NCI-H69 (cell line): ENCODE measurements around the gene AMBRA1.

Source experiments
- DNase-seq: peaks from one replicate; lab custom pipeline; 2025; lab: John Stamatoyannopoulos, UW

Gene AMBRA1

DNA sequence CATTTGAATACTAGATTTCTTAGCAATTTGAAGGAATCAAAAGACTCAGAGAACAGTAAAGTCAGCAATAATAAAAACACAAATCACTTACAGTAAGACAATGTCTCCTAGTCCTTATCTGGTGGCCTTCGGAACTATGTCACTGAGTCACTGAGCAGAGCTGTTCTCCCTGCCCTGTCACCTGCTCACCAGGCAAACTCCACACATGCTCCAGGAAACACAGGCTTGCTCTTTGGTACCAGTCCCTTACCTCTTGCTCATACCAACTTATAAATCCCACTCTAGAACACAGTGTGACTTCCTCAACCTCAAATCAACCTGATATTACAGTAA, 121.2 kb downstream of the AMBRA1 start:
- DNase-seq: no peak

DNA sequence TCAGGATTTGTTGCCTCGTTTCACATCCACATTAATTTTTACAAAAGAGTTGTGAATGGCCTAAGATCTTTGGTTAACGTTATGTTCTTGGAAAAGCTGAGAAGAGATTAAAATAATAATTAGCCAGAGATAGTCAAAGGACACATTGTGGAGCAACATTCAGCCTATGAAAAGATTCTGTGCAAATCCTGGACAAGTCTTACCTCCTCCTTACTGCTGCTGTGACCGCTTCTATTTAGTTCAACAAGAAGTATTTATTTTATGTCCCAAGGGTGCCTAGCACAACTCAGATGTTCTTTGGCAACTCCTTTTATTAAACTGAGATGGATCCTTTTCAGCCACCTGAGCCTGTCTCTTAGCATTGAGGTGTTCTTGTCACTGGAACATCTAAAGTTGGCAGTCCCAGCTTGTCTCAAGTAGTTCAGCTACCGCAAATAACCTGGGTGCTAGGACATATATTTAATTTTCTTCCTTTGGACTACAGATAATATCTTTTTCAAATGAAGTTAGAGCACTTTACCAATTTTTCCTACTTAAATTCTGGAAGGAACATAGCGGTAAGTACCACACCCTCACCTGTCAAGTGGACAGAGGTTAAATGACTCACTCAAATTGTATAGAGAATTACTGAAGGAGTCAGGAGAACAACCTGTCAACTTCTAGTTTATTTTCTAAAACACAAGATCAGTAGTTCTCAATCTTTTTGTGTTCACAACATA, 121.7 kb downstream of the AMBRA1 start:
- DNase-seq: no peak

DNA sequence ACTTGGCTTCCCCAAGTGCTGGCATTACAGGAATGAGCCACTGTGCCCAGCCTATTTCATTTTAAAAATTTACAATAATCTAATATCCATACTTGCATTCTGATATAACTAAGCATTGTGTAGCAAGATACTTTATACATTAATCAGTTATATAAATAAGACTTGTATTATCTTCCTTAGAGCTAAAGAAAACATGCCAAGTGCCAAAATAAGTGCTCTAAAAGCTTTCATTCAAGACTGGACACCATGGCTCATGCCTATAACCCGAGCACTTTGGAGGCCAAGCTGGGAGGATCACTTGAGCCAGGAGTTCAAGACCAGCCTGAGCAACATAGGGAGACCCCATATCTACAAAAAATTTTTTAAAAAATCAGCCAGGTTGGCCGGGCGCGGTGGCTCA, 123.9 kb downstream of the AMBRA1 start:
- DNase-seq: no peak

DNA sequence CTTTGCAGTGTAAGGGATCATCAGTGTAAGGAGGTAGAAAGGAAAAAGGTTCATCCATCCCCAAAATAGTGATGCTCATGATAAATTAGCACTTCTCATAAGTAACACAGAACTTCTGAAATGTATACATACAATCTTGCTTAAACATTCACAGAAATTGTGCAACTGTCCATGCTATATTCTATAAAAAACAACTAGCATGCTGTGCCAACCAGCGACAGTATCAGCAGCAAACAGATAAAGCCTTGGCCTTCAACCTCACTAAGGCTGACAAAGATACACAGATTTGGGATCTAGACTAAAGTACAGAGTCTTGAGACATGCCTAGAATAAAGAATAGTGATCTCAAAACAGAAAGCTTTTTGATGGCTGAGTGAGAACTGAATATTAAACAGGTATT, 128.1 kb downstream of the AMBRA1 start:
- DNase-seq: no peak

DNA sequence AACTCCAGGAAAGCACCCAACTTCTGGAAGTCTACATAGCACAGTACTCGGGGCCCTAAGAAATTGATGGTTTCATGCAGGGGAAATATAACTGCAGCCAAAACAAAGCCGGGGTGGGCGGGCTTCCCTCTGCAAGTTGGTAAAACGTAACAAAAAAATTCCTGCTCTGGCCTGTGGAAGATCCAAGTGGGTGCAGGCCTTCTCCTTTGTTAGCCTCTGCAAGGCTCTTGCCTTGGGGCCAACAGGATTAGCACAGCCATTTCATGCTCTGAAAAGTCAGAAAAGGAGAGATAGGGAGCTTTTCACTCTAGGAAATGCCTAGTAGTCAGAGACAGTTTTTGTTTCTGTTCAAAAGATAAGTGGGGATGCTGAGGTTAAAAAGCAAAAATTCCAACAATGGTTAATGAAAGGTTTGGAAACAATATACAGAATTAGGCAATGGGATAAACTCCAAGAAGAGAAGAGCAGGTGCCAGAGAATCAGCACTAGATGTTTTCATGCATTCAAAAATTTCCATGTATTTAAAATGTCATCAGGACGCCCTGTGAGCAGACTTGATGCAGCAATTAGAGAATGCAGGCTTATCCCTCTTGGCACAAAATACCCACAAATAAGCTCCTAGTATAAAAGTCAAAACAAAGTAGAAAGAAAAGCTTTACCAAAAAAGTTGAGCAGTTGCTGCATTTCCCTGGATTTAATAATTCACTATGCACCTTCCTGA, 130.0 kb downstream of the AMBRA1 start:
- DNase-seq: no peak

DNA sequence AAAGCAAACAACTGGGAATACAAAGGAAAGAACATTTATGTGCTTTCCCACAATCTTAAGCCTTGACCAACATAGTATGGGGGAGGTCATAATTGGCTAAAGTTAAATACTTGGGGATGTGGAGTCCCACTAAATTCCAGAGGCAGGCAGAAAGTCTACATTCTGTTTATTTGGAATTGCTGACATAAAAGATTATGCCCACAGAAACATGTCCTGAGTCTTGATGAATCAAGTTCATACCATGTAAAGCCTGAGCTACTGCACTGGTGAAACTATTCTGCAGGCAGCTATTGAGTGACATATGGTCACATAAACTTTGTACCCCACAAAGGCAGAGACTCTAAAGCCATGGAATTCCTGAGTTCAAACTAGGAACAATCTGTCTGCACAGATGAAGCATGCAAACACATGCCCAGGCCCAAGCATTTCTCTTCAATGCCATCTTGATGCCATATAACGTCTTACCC, 132.3 kb downstream of the AMBRA1 start:
- no peak for DNase-seq

DNA sequence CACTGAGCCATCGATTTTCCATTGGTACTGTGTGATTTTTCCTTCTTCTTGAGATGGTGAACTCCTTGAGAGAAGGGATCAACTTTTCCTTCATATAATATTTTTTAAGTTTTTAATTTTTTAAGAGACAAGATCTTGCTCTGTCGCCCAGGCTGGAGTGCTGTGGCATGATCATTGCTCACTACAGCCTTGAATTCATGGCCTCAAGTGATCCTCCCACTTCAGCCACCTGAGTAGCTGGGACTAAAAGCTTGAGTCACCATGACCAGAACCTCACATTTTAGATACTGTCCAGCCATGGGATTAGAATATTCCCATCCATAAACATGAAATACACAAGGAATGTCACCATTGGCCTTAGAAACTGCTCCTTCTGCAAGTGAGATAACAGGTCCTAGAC, 135.3 kb downstream of the AMBRA1 start:
- DNase-seq: no peak

DNA sequence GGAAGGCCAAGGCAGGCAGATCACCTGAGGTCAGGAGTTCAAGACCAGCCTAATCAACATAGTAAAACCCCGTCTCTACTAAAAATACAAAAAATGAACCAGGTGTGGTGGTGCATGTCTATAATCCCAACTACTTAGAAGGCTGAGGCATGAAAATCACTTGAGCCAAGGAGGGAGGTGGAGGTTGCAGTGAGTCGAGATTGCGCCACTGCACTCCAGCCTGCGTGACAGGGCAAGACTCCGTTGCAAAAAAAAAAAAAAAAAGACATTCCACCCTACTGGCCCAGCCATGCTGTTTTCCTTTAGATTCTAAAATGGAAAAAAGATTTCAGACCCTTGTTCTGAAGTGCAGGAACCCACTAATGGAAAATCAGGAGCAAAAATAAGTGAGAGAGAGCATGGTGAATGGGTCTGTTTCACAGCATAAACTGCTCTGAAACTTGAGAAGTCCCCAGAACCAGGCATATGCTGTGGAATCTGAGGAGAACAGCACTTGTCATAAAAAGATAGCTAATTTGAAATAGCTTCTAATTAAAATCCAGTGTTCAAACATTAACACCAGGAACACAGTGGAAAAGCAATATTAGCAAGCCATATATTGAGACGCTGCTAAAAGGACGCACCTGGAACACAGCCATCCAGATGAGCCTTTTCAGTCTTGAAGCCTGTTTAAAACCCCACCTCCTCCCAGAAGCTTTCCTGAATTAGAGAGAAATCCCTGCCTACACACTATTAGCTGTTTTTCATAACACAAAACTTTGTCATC, 136.0 kb downstream of the AMBRA1 start:
- DNase-seq: peak; percentile 61

DNA sequence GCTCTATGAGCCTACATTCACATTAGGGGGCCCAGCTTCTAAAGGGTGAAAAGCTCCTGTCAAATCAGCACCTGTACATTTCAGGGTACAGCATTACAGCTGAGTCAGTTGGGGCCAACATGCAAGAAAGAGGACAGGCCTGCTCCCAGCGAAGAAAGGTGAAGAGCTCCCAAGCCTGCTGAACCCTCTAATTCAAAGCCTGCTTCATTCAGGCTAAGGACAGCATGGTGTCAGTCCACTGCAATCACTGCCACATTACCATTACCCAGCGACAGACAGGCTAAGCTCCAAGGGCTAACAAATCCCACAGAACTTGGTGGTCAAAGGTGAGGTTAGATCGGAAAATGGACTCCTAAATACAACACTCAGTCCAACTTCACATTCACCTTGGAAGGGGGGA, 136.8 kb downstream of the AMBRA1 start:
- peak; percentile 46 for DNase-seq

DNA sequence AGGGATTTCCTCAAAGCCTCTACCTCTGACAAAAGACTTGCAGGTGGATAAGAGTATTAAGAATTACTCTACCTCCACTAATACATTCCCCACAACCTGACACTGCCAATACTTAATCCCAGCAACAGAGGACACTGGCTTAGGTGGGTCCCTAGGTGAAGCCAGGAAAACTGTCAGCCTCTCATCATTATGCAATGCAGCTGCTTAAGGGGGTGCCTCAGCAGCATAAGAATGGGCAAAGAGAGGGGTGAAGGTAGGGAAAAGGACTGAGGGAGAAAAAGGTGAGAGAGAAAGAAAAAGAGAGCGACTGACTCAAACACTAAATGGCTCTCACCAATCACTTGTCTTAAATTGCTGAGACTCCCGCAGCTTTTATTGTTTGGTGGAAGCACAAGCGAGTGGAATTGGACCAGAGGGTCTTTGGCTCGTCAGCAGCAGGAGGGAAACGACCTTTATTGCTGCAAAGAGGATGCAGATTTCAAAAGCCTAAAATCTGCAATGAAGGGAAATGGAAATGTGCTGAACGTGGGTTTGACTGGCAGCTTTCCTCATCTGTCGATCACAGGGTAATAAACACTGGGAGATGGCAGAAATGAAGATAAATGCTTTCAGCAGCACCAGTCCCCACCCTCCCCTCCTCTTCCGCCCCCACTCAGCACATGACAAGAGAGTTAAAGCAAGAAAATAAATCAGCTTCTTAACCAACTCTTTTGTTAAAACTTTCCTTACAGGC, 137.4 kb downstream of the AMBRA1 start:
- DNase-seq: peak; percentile 66

DNA sequence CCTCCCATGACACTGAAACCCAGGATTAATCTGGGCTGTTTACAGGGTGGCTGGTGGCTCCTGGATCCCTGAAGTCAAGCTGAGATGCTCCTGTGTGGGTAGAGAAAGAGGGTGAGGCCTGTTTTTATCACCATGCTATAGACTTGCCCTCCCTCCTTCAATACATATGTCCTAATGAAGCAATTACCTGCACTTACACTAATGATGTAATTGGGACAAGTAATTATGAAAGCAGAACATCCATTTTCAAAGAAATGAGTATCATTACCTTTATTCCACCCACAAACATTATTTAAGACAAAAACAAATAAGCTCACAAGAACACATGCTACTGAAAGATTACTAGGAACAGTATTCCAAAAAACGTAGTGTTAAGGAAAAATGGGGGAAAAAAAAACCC, 138.0 kb downstream of the AMBRA1 start:
- DNase-seq: peak; percentile 82

DNA sequence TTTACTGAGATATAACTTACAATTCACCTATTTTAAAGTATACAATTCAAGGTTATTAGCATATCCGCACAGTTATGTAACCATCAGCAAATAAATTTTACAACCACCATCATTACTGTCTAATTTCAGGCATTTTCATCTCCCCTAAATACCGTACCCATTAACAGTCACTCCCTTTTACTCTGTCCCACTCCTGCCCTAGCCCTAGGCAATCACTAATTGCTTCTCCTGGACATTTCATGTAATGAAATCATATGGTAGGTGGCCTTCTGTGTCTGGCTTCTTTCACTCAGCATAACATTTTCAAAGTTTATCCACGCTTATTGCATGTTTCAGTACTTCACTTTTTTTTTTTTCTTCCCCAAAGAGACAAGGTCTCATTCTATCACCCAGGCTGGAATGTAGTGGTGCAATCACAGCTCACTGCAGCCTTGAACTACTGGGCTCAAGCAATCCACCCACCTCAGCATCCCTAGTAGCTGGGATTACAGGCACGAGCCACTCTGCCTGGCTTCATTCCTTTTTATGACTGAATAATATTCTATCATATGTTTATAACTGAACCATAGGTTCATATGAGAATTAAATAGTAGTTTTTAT, 140.8 kb downstream of the AMBRA1 start:
- DNase-seq: peak; percentile 77

DNA sequence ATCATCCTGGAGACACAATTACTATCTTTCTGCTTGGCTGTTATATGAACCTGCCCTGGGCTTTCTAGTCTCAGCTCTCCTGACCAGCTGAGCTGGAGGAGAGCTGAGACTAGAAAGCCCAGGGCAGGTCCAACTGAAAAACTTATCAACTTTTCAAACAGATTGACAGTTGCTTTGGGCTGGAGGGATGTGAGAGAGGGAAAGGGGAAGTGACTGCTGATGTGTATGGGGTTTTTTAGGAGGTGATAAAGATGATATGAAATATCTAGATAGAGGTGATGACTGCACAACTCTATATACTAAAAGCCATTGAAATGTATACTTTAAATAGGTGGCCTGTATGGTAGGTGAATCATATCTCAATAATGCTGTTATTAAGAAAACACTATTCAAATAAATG, 142.1 kb downstream of the AMBRA1 start:
- peak; percentile 39 for DNase-seq

DNA sequence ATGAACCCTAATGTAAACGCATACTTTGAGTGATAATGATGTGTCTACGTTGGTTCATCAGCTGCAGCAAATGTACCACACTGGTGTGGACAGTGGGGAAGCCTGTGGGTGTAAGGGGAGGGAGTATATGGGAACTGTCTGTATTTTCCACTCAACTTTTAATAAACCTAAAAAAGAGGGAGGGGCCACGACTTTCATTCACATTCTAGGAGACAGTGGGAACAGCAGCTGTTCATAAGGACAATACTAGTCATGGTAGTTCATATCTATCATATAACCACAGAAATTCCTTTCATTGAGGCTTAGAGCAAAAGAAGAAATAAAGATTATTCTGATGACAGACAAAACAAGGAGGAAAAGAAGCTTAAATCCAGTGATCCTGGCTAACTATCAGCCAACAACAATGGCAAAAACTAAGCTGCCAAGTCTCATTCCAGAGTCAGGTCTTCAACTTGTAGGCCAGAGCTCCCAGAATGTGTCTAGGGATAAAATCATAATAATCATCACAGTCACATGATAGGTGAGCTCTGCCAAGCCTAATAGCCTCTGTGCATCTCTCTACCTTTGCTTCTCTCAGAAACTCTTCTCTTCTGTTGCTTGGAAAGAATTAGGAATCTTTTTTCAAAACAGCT, 142.9 kb downstream of the AMBRA1 start:
- DNase-seq: peak; percentile 62

DNA sequence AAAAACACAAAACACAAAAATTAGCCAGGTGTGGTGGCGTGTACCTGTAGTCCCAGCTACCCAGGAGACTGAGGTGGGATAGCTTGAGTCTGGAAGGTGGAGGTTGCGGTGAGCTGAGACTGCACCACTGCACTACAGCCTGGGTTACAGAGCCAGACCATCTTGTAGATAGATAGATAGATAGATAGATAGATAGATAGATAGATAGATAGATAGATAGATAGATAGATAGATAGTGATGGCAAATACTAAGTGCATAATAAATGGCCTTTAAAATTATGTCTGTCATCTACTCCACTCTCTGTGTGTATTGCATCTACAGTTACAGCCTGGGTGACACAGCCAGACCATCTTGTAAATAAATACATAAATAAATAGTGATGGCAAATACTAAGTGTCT, 146.3 kb downstream of the AMBRA1 start:
- DNase-seq: no peak

DNA sequence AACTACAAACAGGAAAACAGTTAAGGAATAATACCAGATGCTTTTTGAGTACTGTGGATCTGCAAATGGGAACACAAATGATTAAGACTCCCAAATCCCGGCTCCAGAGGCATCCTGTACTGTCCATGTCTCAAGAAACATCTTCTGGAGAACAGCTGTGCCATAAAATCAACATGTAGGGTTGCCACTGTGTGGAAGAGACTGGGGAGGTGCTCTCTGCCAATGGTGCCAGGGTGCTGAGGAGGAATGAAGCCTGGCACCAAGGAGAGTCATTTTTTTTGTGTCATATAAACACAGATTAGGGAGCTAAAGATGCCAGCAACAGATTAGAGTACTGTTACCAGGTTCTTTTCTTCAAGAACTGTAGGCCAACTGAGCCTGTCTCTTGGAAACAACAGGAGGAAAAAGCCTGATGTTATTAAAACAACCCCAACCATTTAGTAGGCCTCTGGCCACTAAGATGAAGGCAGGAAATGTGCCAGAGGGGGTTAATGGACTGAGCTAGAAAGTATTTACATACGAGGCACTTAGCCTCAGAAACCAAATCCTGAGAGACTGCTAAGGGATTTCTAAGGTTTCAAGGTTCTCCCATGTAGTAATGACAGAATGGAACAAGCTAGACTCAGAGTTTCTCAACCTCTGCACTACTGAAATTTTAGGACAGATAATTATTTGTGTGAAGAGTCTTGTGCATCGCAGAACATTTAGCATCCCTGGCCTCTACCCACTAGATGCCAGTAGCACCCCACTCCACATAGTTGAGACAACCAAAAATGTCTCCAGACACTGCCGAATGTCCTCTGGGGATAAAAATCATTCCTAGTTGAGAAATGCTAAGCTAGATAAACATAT, 147.7 kb downstream of the AMBRA1 start:
- peak; percentile 96 for DNase-seq

DNA sequence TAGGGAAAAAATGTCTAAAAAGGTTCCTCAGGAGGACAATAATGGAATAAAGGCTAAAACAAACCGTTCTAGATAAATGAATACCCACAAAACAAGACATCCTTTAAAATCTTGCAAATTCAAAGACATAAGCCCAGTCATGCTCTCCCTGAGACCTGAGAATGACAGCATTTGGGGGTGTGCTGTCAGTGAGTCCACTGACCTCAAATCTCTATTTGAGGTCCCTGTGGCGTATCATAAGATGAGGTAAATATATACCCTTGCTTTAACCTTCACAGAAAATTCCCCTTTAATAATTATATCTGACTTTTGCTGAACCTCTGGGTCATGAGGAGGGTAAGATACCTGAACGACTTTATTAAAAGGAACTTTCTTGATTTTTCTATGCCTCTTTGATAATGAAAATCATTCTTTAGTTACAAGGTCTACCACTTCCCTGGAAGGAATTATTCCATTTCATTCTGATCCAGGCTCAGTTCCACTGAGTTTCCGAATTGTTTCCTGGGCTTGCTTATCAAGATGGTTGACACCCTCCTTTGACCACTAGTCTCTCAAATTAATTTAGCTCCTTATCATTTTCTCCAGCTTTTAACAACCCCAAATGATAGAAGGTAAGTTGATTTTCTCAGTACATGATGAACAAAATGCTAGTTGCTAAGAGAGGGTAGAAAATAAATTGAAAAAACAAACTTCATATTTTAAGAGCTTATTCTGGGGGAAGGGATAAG, 148.5 kb downstream of the AMBRA1 start:
- no peak for DNase-seq

DNA sequence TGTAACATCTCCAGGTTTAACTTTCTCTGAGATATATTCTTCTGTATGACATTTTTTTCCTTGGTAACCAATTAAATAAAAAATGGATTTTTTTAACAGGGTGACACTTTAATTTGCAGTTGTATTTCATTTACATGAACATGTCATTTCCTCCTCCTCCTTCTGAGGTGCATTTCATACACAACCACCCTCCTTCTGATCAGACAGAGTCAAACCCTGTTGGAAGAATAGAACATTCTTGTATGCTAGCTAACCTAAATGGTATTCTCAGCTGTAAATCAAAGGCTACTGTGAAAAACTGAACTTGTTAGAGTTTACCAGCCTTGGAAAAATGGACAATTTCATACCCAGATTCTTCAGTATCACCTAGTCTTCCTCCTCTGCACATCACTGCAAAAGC, 149.5 kb downstream of the AMBRA1 start:
- peak; percentile 57 for DNase-seq

DNA sequence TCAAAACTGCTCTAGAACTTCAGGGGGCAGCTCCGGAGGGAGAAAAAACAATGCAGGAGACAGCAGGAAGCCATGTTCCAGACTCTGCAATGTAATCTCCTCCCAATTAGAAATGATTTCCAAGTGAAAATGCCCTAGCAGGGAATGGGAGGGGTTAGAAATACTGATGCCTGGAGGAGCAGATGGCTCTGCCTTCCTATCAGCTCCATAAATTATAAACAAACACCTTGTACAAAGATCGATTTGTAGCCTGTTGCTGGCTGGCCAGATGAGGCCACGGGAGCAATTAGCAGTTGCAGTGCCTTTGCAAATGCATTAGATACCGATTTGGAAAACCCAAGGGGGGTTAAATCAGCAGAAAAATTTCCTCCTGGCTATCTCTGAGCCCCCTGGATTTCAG, 155.6 kb downstream of the AMBRA1 start:
- DNase-seq: peak; percentile 94
